HG02943 (cell line): ENCODE results near the gene ARL14EP.

Source experiments
- ATAC-seq: cut with Tn5 transposase; IDR thresholded peaks from one replicate; pipeline ENCODE4 v1.9.1; 2021; ENCODE audit warnings: mild to moderate bottlenecking, low read depth, moderate library complexity; ENCODE audit not compliant: unreplicated experiment

The ARL14EP gene

DNA sequence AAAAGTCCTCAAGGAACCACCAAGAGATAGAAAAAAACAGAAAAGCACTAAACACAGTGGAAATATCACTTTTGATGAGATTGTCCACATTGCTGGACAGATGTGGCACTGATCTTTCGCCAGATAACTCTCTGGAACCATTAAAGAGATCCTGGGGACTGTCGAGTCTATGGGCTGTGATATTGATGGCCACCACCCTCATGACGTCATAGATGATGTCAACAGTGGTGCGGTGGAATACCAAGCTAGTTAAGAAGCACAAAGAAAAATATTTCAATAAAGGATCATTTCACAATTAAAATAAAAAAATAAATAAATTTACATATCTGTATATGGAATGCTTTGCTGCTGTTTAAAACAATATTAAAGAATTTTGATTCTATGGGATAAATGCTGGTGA is 45.5 kb downstream of the ARL14EP start:
- no peak for ATAC-seq

- ATAC-seq, result no peak
These were observed 47.3 kb downstream of the ARL14EP start for GRCh38 chr11:30370164-30370563.

- no peak for ATAC-seq
These were observed 54.4 kb downstream of the ARL14EP start for GRCh38 chr11:30377347-30377746.

DNA sequence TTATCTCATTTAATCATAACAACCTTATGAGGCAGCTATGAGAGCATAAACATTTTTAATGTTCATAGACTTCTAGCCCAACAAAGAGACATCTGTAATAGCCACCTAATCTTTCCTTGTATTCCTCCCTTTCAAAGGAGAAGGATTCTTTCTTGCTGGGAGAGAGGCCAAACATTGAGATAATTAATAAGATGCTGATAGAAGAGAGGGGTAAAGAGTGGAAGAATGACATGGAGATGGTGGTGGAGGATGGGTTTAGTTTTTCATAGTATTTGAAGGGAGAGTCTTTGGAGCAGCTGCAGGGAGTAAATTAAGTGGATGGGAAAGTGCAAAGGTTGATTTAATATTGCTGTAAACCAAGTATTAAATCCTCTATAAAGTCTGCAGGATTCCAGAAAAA is 57.9 kb downstream of the ARL14EP start:
- ATAC-seq, result no peak

DNA sequence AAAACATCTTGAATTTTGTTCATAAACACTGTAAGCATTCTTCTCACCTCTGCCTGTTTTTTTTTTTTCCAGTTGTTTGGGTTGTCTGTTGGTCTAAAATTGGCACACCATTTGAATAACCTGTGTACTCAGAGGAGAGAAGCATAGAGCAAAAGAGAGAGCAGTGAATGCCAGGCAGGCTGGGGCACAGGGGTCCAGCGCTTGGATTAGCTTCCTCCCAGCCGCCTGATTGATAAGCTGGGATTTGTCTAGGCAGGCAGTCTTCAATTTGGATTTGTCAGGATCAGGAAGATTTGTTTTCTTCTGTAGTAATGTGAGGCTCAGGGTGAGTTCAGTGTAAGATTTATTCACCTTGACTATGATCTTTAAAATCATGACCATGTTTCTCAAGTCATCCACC is 59.0 kb downstream of the ARL14EP start:
- no peak for ATAC-seq
